Endothelial cell of umbilical vein (primary cell): ENCODE data around the gene PCDHGB7. TPM values are rescaled to one million over a fixed set of nuclear protein-coding genes. Genes with fewer than 3 reads are reported as not detected.
A peak's percentile ranks its signal among the peaks of the same experiment; 100 is the strongest.
"Not testable (repeated sequence)": the region's sequence is repeated elsewhere in the genome, so short reads cannot be mapped to it uniquely, and the experiment has no call there.

Experiments used
- BruUV-seq: library from RNA; stranded (reverse); fragments of 400-500 nt; replicated peaks from 2 replicates; lab custom pipeline; 2021; lab: Mats Ljungman, UMichigan
- CTCF ChIA-PET: fragments of 300-600, 350-600 bp; sonication (Branson Sonifier 250); formaldehyde crosslinking; loops from one replicate; lab custom pipeline; 2021; ENCODE audit warnings: antibody characterized with exemption, inconsistent platforms; lab: Charles Lee
- POLR2A ChIA-PET: fragments of 300-600, 350-600 bp; sonication (Branson Sonifier 250); formaldehyde crosslinking; loops from one replicate; lab custom pipeline; 2021; ENCODE audit warnings: antibody characterized with exemption, inconsistent platforms; lab: Charles Lee
- DNase-seq: peaks from one replicate; pipeline ENCODE4 v3.0.0-alpha.2; 2011; ENCODE audit warnings: low read depth, low spot score
- FAIRE-seq: peaks from 2 replicates; lab custom pipeline; 2011; peaks lifted over from hg19 to GRCh38; lab: Jason Lieb, UNC
- H2AFZ ChIP-seq: 2 replicates; pipeline ENCODE4 v1.6.0; 2012; ENCODE audit warnings: low read depth, low read length, control low read depth, inconsistent platforms
- H3K27ac ChIP-seq: 2 replicates; pipeline ENCODE4 v1.5.1; 2011; ENCODE audit warnings: low read depth, mild to moderate bottlenecking, control low read depth, low read length, moderate library complexity; ENCODE audit not compliant: insufficient read depth
- H3K27me3 ChIP-seq, 2 experiments: 2 replicates each; pipeline versions ENCODE4 v1.6.0 to v1.6.1; 2011; ENCODE audit warnings: low read length in 2 of 2, mixed read lengths in 1 of 2; ENCODE audit not compliant: control insufficient read depth in 2 of 2, insufficient read depth in 2 of 2
- H3K36me3 ChIP-seq, 2 experiments: 2 replicates in 1 of 2; 3 replicates in 1 of 2; pipeline ENCODE4 v1.5.1; 2011; ENCODE audit warnings: low read length in 2 of 2, mild to moderate bottlenecking in 1 of 2, moderate library complexity in 1 of 2; ENCODE audit not compliant: control insufficient read depth in 2 of 2, insufficient read depth in 2 of 2; ENCODE audit errors: extremely low read depth in 1 of 2
- H3K4me1 ChIP-seq: 3 replicates; pipeline ENCODE4 v1.5.1; 2011; ENCODE audit warnings: mild to moderate bottlenecking, low read length; ENCODE audit not compliant: control insufficient read depth, insufficient read depth; ENCODE audit errors: extremely low read depth
- H3K4me2 ChIP-seq: 2 replicates; pipeline ENCODE4 v1.6.1; 2011; ENCODE audit warnings: low read length, control low read depth, mixed read lengths; ENCODE audit not compliant: insufficient read depth
- H3K4me3 ChIP-seq, 3 experiments: fragments of 200-600 bp in 1 of 3; sonication (generic), shearing (Covaris generic) in 1 of 3; replicated peaks in 1 of 3; 2 replicates each; pipeline ENCODE4 v1.5.1; 2011 to 2016; ENCODE audit warnings: control low read depth in 3 of 3, low read length in 3 of 3, mild to moderate bottlenecking in 2 of 3, inconsistent platforms in 1 of 3, low read depth in 1 of 3, moderate library complexity in 1 of 3; ENCODE audit not compliant: insufficient read depth in 1 of 3
- H3K79me2 ChIP-seq: 2 replicates; pipeline ENCODE4 v1.6.0; 2012; ENCODE audit warnings: low read length, inconsistent platforms; ENCODE audit not compliant: control insufficient read depth, insufficient read depth
- H3K9ac ChIP-seq: replicated peaks from 2 replicates; pipeline ENCODE3; 2011; ENCODE audit warnings: low read length, control low read depth; ENCODE audit not compliant: insufficient read depth; ENCODE audit errors: extremely low read depth
- H3K9me1 ChIP-seq: replicated peaks from 3 replicates; pipeline ENCODE4 v1.6.0; 2011; ENCODE audit warnings: mild to moderate bottlenecking, low read length; ENCODE audit not compliant: control insufficient read depth, insufficient read depth; ENCODE audit errors: extremely low read depth
- H3K9me3 ChIP-seq: replicated peaks from 2 replicates; pipeline ENCODE4 v1.5.1; 2012; ENCODE audit warnings: low read length, inconsistent platforms; ENCODE audit not compliant: control insufficient read depth, insufficient read depth
- H4K20me1 ChIP-seq: replicated peaks from 2 replicates; pipeline ENCODE3; 2011; ENCODE audit warnings: mild to moderate bottlenecking, low read length; ENCODE audit not compliant: control insufficient read depth, insufficient read depth; ENCODE audit errors: extremely low read depth
- GATA2 ChIP-seq: IDR thresholded peaks from 2 replicates; pipeline ENCODE4 v1.7.0; 2011; ENCODE audit warnings: low read depth, mild to moderate bottlenecking, moderate library complexity, mixed read lengths, low read length; ENCODE audit not compliant: insufficient read length, insufficient read depth
- JUN ChIP-seq: IDR thresholded peaks from 2 replicates; pipeline ENCODE4 v1.6.1; 2011; ENCODE audit warnings: borderline replicate concordance, low read depth; ENCODE audit not compliant: insufficient read length, insufficient read depth
- POLR2AphosphoS5 ChIP-seq: IDR thresholded peaks from 2 replicates; pipeline ENCODE4 v1.6.1; 2012; ENCODE audit warnings: low read depth, mild to moderate bottlenecking, control low read depth, low read length, moderate library complexity; ENCODE audit not compliant: insufficient read depth
- dilution Hi-C: fragments of 300-500 bp; cut with MboI; formaldehyde crosslinking; loops from one replicate; pipeline ENCODE4 v1.15.0; 2019; ENCODE audit warnings: low sequenced_read_pairs; ENCODE audit not compliant: extremely low pct_ligation_motif_present
- intact Hi-C: fragments of 100-400 bp; cut with micrococcal nuclease; formaldehyde crosslinking; loops from one replicate; pipeline ENCODE4 v1.10.0; 2022
- polyA plus RNA-seq, 4 experiments: library from polyadenylated mRNA; depleted of rRNA in 3 of 4; stranded (reverse) in 3 of 4; unstranded in 1 of 4; fragments of >200 nt; gene quantifications; 2 replicates each; pipeline versions ENCODE4 v1.2.1 to v1.2.3, GENCODE V29; 2011 to 2012; ENCODE audit warnings: missing spikeins in 1 of 4
- total RNA-seq: library from RNA; stranded (reverse); gene quantifications from 2 replicates; pipeline ENCODE4 v1.2.3, GENCODE V29; 2021
- TF ChIP-seq, protein P1 (sequence below), 2 donors: IDR thresholded peaks; 1 replicate in 1 of 2; 2 replicates in 1 of 2; pipeline ENCODE4 v1.5.1; 2011; ENCODE audit warnings: low read length in 2 of 2, mild to moderate bottlenecking in 2 of 2, moderate library complexity in 2 of 2, control low read depth in 1 of 2, inconsistent platforms in 1 of 2, low read depth in 1 of 2; ENCODE audit not compliant: insufficient read depth in 1 of 2; ENCODE audit errors: extremely low read depth in 1 of 2
- TF ChIP-seq, protein P2 (sequence below): IDR thresholded peaks from 2 replicates; pipeline ENCODE4 v1.6.1; 2011; ENCODE audit not compliant: insufficient read depth, insufficient read length

PCDHGB7 gene
- total and polyA plus RNA-seq, 2 donors (not counting 3 experiments of a cell fraction or from before 2014, with no cell fraction given) = 6.5 to 13.0 TPM

DNA sequence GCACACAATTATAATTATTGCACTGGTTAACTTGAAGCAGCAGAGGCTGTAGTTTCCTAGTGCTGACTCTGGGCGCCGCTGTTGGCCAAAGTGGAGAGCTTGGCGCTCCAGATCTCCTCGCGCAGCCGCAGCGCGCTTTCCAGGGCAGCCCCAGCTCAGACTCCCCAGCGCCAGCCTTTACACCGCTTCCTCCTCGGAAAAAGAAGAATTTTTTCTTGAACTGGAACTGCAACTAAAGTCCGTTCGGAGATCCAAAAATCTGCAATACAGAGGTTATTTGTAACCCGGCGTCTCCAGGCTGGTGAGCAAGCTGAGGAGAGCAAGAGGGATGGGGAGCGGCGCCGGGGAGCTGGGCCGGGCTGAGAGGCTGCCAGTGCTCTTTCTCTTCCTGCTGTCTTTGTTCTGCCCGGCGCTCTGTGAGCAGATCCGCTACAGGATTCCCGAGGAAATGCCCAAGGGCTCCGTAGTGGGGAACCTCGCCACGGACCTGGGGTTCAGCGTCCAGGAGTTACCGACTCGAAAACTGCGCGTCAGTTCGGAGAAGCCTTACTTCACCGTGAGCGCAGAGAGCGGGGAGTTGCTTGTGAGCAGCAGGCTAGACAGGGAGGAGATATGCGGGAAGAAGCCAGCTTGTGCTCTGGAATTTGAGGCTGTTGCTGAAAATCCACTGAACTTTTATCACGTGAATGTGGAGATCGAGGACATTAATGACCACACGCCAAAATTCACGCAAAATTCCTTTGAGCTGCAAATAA lies 29.7 kb upstream of the PCDHGB7 start, which contains the start of gene PCDHGB4:
PCDHGB4 (plus strand) TSS at position 142 of the 755 bp plus-strand sequence; CDS start at position 329, 187 bp downstream.
- TF ChIP-seq, protein P1, sequence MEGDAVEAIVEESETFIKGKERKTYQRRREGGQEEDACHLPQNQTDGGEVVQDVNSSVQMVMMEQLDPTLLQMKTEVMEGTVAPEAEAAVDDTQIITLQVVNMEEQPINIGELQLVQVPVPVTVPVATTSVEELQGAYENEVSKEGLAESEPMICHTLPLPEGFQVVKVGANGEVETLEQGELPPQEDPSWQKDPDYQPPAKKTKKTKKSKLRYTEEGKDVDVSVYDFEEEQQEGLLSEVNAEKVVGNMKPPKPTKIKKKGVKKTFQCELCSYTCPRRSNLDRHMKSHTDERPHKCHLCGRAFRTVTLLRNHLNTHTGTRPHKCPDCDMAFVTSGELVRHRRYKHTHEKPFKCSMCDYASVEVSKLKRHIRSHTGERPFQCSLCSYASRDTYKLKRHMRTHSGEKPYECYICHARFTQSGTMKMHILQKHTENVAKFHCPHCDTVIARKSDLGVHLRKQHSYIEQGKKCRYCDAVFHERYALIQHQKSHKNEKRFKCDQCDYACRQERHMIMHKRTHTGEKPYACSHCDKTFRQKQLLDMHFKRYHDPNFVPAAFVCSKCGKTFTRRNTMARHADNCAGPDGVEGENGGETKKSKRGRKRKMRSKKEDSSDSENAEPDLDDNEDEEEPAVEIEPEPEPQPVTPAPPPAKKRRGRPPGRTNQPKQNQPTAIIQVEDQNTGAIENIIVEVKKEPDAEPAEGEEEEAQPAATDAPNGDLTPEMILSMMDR (IDR thresholded peaks at IDR 0.05; ENCODE audit: extremely low read depth in 1 of 2, insufficient read depth in 1 of 2, low read depth in 1 of 2, low read length in 2 of 2) = peak; percentile 46 to 51
- H3K9me1 ChIP-seq, POLR2A ChIA-PET, dilution Hi-C loops, H3K79me2 ChIP-seq, H3K4me1 ChIP-seq, H3K36me3 ChIP-seq, H4K20me1 ChIP-seq, intact Hi-C loops, H2AFZ ChIP-seq, H3K27ac ChIP-seq, H3K9me3 ChIP-seq, H3K9ac ChIP-seq: not testable (repeated sequence)
- DNase-seq = peak; percentile 30
- CTCF ChIA-PET = interaction anchor here (0.7 to 4.1 kb wide), 19 partner anchors 9 to 232 kb away, joined by 3 to 32 read pairs (median 7); partner anchors contain the start of genes PCDHB14, PCDHGA10, PCDHGA11 and PCDHGA12
- Histone ChIP-seq H3K27me3 (peaks cover 36 to 78% of the 10 kb centered on the region in 2 experiments), H3K4me3 (peak within 1 kb of the TSS in 2 of 3 experiments; percentile 9 to 22), H3K4me2 (peak within 1 kb of the TSS; percentile 18)
- peak; percentile 87 for FAIRE-seq
- TSS peak; percentile 23 for BruUV-seq

DNA sequence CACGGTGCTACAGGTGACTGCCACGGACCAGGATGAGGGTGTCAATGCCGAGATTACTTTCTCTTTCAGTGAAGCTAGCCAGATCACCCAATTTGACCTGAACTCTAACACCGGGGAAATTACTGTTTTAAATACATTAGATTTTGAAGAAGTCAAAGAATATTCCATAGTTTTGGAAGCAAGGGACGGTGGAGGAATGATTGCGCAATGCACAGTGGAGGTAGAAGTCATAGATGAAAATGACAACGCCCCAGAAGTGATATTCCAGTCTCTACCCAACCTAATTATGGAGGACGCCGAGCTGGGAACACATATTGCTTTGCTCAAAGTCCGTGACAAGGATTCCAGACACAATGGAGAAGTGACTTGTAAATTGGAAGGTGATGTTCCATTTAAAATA lies 28.8 kb upstream of the PCDHGB7 start:
- Histone ChIP-seq H3K36me3 (no peaks in the 10 kb centered on the region), H2AFZ (no peak overlapping the region), H3K9ac (no peak overlapping the region), H3K4me3 (no peak overlapping the region), H3K9me3 (no peaks in the 10 kb centered on the region), H3K27ac (no peak overlapping the region), H3K4me1 (no peaks in the 10 kb centered on the region), H3K27me3 (peaks cover 31 to 80% of the 10 kb centered on the region in 2 experiments), H3K4me2 (no peak overlapping the region), H3K79me2 (no peaks in the 10 kb centered on the region), H3K9me1 (no peaks in the 10 kb centered on the region), H4K20me1 (no peaks in the 10 kb centered on the region)
- dilution Hi-C loops (no loop called here), intact Hi-C loops (no loop called here)
- POLR2A ChIA-PET = no interaction called here
- BruUV-seq = no TSS peak
- FAIRE-seq (no peak), DNase-seq (no peak)
- CTCF ChIA-PET = interaction anchor here (1.6 to 4.1 kb wide), 5 partner anchors 9 to 175 kb away, joined by 4 to 32 read pairs (median 15); partner anchors contain the start of genes PCDHGA3, PCDHGA6 and PCDHGB5
- TF ChIP-seq, protein P2, sequence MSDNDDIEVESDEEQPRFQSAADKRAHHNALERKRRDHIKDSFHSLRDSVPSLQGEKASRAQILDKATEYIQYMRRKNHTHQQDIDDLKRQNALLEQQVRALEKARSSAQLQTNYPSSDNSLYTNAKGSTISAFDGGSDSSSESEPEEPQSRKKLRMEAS = no peak
- TF ChIP-seq JUN (no peak), POLR2AphosphoS5 (no peak), GATA2 (no peak)
